HG03159 (cell line): Measurements from ENCODE around the gene CFAP97D2.
A peak's percentile ranks its signal among the peaks of the same experiment; 100 is the strongest.
"Not testable (repeated sequence)": the region's sequence is repeated elsewhere in the genome, so short reads cannot be mapped to it uniquely, and the experiment has no call there.

ENCODE experiments used
- ATAC-seq: cut with Tn5 transposase; IDR thresholded peaks from one replicate; pipeline ENCODE4 v1.9.1; 2021; ENCODE audit warnings: mild to moderate bottlenecking, moderate library complexity; ENCODE audit not compliant: unreplicated experiment

Gene CFAP97D2

DNA sequence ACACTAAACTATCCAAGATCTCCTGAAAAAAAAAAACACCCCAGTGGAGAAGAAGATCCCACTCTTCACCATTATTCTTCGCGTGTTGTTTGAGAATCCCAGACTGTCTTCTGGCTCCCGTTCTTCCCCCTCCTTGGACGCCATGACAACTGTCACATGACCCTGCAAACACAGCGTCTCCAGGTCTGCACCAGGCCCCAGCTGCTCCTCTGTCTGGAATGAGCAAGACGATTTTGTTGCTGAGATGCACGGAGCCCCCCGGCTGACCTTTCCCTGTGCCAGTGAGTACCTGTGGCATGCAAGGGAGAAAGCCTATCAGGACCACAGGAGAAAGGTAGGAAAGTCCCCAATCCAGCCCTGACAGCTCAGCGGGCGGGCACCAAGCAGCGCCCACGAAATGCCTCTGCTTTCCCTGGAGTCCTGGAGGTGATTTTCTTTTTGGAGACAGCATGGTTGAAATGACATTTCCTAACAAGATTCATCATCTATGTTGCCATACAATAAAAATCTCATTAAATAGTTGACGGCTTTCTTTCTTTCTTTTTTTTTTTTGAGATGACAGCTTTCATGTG, at the start of gene CFAP97D2:
TSS of gene CFAP97D2 (plus strand) at position 171 of the 572 bp plus-strand sequence. CDS start at position 245, 74 bp downstream.
- no peak for ATAC-seq

DNA sequence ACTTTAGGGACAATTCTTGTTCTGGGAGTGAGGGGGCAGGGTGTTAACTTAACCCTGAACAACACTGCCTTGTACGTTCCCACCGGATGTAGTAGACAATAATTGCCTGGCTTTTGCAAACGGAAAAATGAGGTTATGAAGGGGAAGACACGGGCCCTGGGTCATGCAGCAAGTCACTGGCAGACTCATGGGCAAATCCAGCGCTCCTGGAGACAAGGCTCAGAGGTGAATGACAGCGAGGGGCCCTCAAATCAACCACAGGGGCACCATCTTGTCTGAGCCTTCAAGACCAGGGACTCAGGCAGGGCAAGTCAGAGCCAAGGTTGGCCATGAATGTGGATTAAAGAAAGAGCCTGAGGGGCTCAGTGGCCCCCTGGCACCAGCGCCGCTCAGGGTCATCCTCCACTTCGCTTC, 49.4 kb upstream of the CFAP97D2 start:
- ATAC-seq: no peak

DNA sequence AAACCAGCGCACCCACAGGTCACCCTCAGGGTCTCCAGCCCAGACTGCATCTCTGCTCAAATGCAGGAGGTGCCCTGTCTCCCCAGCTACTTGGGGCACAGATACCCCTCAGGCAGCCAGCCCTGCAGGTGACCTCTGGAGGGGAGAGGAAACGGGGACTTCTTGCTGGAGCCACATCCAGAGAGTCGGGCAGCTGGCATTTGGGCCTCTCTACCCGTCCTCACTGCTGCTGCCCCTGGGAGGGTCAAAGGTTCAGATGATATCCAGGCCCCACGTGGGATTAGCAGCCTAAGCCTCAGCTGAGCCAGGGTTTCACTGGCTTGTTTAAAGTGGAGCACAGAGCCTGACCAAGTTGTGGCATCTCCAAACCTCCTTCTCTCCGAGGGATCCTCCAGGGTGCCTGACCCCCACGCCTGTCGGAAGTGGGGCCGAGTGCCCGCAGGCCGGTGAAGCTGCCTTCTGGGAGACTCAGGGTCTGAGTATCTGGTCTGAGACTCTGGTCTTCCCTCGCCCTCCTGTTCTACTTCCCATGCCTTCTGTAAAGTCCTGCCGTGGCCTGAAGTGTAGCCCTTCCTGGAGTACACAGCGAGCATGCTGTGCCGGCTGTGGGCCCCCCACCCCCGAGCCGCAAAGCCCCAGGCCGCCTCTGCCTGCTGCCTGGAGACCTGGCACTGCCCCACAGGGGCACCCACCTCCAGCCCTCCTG, 48.8 kb upstream of the CFAP97D2 start:
- no peak for ATAC-seq

DNA sequence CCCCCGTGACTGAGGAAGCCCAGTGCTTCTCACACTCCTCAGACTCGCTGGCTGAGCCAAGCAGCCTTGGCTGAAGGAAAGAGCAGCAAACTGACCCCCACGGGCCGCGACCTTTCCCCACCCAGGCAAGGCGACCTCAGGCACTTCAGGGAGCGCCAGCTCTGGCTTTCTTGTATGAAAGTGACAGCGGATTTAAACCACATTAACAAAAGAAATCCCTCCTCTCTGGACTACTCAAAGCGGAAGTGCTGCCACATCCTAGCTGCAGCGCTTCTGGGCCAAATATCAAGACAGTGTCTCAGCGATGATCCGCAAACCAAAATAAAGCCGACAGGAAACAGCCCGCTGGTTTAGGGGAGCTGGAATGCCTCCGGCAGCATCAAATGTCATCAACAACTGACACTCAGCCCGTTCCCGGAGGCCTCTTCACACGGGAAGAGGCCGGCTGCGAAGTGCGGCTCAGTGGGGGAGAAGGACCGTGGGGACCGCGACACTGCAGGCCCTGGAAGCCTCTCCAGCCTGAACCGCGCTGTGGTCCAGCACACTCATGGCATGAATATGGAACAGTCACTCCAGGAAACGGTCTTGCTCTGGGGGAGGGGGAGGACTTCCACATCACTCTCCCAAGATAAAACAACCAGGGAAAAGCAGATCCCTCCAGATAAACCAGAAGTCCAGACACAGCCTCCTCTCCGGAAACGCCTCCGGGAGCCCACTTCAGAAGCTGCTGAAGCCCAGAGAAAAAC, 48.0 kb upstream of the CFAP97D2 start:
- ATAC-seq: no peak

DNA sequence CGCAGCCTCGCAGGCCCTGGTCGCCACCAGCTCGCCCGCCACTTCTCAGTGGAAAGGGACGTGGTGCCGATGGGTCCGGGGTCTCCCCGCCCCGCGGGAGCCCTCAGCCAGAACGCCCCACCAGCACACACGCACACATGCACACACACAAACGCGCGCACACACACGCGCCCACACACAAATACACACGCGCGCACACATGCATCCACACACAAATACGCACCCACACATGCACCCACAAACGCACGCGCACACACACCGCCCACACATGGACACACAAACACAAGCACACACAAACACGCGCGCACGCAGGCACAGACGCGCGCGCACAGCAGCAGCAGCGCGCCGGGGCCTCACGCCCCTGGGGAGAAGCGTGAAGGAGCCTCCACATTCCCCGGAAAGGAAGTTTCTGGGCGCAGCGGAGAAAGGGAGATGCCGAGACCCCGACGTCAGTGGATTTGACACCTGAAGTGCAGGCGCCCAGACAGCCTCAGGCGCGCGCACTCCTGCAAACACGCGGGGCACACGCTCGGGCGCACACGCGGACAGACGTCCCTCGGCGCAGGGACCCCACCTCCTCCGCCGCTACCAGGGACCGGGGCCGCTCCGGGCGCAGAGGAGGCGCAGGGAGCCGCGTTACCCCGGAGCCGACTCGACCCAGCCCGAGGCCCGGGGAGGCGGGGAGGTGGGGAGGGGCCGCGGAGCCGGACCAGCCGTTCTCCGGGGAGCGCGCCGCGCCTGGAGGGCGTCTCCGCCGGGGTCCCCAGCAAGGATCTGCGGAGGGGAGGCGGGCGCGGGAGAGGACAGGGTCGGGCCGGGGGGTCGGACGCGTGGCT, 47.3 kb upstream of the CFAP97D2 start:
- ATAC-seq: peak; percentile 7

DNA sequence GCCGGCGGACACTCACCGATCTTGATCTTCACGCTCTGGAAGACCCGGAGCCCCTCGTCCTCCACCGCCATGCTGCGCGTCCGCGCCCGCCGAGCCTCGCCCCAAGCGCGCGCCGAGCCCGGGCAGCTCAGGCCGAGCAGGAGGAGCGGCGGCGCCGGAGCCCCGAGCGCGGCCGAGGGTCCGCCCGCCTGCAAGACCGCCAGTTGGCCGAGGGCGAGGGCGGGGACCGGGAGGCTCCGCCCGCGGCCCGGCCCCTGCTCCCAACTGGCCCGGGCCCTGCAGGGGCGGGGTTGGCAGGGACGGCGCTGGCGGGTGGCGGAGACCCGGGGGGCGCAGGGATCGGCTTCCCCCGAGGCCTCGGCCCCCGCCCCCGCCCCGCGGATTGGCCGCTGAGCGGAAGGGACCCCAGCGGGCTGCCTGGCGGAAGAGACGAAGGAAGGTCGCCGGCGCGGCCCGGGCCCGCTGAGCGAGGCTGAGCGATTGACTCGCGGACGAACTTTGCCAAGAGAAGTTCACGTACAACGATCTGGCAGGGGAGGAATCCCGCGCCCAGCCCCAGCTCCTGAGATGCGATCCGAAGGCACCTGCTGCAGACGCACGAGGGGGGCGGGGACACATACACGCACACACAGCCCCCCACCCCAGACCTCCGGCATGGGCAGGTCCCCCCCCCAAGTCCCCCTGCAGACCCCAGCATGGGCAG, 46.5 kb upstream of the CFAP97D2 start, which contains the start of gene RASA3:
TSS of gene RASA3 (minus strand) at position 205 of the 703 bp plus-strand sequence. CDS start at position 71, 134 bp downstream.
- ATAC-seq: peak; percentile 57

DNA sequence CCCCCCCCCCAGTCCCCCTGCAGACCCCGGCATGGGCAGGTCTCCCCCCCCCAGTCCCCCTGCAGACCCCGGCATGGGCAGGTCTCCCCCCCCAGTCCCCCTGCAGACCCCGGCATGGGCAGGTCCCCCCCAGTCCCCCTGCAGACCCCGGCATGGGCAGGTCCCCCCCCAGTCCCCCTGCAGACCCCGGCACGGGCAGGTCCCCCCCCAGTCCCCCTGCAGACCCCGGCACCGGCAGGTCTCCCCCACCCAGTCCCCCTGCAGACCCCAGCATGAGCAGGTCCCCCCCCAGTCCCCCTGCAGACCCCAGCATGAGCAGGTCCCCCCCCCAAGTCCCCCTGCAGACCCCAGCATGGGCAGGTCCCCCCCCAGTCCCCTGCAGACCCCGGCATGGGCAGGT, 45.9 kb upstream of the CFAP97D2 start:
- ATAC-seq: not testable (repeated sequence)

DNA sequence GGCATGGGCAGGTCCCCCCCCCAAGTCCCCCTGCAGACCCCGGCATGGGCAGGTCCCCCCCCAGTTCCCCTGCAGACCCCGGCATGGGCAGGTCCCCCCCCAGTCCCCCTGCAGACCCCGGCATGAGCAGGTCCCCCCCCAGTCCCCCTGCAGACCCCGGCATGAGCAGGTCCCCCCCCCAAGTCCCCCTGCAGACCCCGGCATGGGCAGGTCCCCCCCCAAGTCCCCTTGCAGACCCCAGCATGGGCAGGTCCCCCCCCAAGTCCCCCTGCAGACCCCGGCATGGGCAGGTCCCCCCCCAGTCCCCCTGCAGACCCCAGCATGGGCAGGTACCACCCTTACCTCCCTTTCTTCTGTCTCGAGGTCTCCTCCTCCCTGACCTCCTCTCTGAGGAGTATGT, 45.5 kb upstream of the CFAP97D2 start:
- ATAC-seq: not testable (repeated sequence)

DNA sequence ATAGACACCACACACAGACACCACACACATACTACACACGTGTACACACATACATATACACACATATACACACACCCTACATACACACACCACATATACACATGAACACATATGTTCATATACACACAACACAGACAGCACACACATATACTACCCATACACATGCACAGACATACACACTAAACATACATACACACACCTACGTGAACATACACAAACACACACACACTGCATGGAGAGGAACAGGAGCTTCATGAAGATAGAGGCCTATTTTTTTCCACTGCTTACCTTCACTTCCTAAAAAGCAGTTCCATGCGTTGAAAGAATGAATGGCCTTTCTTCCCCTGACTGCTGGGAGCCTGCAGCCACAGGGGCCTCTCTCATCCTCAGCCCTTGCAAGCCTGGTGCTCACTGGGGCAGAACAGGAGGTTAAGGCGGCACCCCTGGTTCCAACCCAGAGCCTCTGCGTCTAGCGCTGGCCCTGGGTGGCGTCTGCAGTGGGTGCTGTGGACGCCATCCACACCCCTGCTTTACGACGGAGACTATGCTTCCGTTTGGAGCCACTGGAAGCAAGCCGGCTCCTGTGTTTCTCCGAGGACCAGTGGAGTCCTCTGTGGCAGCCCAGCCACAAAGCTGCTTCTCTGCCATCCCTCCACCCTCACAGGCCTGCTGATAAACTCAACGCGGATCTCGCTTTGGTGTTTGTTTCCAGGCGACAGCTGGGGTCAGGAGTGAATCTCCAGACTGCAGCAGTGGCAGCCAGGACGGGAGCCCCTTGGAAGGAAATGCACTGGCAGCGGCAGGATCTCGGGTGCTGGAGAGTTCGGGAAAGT, 44.7 kb upstream of the CFAP97D2 start:
- ATAC-seq: no peak

DNA sequence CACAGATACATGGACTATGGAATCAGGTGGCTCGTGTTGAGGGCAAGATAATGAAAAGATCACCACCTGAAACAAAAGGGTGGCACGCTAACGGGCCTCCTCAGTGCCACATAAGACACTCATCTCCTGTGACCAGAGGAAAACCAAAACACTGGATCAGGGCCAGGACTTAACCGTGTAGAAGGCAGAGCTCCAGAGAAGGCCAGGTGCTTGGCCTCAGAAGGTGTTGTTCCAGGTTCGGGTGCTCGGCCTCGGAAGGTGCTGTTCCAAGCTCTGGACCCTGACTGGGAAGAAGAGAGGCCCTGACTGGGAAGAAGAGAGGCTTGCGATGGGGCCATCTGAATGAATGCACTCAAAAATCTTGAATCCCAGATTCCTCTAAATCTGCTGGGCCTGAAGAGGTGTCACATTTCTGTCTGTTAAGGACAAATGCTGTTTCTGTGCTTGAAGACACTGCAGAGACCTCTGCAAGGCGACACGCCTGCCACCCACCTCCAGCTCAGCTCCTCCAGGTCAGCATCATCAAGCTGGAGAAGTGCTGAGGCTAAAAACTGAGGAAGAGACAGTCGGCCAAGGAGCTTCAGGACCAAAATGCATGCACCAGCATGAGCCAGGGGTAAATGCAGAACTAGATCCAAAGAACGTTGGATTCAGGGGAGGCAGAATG, 44.0 kb upstream of the CFAP97D2 start:
- no peak for ATAC-seq

DNA sequence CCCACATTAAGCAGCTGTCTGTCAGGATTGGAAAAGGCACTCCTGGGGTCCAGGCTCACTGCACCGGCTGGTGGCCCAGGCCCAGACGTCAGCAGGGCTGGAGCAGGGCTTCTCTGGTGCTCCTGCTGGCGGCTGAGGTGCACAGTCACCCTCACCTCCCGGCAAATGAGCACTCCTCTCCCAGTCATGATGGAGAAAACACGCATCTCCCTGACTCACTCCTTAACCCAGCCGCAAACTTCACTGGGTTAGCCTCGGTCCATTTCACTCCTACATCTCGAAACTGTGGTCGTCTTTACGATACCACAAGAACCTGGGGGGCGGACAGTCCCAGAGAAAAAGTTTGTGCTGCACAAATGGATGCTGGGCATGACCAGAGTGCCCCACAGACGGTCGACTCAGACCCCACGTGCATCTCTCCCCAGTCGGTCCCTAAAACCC, 43.3 kb upstream of the CFAP97D2 start:
- ATAC-seq: no peak

DNA sequence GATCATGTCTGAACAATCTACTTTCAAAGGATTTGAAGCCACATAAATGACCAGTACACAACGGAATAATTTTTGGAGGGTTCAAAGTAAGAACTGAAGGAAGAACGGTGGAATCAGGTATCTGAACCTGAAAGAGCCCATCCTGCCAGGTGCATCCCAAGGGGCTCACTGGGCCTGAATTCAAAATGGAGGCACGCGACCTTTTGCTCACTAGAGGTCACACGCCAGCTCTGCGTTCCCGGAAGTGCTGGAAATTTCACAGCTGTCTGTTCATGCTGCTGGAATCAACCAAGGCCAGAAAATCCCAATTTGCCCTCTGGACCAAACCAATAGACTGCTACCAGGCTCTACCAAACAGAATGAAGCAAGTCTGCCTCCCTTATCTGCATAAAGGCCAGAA, 42.5 kb upstream of the CFAP97D2 start:
- ATAC-seq: no peak

DNA sequence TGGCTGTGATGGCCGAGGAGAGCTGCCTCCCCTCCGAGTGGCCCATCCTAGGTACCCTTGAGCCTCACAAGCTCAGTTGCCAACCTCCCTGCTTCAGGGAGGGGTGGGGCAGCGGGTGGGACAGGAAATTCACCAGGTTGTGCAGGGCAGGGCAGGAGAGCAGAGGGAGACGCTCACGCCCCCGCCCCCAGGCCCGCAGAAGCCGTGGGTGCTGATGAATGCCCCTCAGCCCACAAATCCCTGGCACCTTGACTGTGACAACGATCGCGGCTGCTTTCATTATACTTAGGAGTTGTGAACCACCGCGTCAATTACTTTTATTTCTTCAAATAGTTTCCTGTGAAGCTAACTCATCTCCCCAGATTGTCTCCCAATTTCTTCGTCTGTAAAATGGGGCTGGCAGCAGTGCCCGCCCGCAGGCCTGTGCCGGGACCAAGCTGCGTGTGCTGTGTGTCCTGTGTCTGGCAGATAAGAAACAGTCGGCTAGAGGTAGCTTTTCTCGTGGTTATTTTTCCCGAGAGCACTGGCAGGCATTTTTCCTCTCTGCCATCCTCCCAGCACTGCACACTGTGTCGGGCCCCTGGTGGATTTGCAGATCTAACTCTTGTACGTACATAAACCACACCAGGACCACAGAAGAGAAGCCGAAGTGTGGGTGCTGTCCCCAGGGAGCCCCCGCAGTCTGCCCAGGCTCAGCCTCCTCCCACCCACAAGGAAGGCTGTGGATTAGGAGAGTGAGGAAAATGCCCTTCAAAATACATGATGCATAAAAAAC, 38.7 kb upstream of the CFAP97D2 start:
- ATAC-seq: no peak

DNA sequence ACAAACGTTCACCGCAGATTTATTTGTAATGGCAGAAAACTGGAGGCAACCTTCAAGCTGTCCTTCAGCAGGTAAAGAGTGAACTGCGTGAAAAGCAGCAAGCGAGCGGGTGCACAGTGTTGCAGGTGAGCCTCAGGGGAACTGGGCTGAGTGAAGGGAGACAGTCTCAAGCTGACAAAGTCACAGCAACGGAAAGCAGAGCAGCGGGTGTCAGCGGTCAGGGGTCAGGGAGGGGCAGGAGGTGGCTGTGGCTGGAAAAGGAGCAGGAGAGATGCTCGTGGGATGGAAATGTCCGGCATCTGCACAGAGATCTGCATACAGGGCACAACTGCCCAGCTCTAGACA, 38.2 kb upstream of the CFAP97D2 start:
- ATAC-seq: no peak

DNA sequence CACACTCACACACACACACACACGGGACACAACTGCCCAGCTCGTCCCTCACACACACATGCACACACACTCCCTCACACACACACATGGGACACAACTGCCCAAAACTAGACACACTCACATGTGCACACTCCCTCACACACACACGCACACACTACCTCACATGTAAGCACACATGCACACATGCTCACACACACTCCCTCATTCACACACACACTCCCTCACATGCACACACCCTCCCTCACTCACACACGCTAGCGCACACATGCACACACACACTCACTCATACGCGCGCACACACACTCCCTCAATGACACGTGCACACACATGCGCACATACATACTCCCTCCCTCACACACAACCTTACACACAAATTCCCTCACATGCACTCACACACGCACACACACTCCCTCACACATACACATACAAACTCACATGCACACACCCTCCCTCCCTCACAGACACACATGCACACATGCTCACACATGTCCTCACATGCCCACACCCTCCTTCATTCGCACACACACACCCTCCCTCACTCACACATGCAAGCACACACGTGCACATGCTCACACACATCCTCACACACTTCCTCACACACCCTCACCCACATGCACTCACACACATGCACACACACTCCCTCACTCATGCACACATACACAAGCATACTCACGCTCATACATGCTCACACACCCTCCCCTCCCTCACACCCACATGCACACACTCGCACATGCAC, 37.6 kb upstream of the CFAP97D2 start:
- no peak for ATAC-seq

DNA sequence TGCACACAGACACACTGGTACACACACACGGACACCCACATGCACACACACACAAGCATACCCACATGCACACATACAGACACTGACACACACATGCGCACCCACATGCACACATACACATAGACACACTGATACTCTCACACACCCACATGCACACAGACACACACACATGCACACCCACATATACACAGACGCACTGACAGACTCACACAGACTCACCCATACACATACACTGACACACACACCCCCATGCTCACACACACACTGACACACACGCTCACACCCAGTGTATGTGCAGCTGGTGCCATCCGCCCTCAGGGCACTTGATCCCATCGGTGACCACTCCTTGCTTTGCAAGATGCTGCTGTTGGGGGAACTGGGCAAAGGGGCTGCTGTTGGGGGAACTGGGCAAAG, 36.9 kb upstream of the CFAP97D2 start:
- ATAC-seq: no peak

DNA sequence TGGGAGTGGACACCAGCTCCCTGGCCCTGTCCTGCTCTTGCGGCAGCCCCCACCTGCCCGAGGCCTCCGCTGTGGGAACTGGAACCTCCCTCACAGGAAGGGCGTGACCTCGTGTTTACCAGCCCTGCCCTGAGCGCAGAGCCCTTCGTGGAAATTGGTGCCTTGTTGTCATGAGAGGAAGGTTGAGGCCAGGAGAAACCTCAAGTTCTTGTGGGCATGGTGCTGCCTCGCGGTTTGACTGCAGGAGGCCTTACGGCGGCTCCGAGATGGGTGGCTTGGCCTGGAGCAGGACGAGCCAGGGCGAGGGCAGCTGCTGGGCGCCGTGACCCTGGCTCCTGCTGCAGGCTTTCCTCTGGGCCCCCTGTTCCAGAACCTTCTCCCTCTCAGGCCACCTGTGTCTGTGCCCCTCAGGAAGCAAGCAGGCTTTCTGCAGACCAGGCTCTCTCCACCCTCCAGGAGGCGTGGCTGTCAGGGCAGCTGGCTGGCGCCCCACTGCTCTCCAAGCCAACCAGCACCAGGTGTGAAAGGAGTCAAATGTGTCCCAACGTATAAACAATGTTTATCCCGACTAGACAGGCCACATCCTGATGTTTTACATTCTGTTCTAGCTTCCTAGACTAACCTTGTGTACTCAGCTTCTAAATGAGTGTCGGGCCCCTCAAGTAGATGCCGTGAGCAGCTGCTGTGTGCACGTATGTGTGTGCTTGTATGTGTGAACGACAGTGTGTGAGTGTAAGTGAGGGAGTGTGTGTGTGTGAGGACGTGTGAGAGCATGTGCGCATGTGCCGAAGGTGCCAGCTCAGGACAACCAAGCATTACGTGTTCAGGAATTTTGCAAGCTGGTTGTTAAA, 36.2 kb upstream of the CFAP97D2 start:
- ATAC-seq: no peak
